Body of pancreas (tissue), 4 donors: ENCODE data around the gene PRKD3.

Experiments
- POLR2A ChIP-seq, 3 donors: fragments of 450-650 bp; IDR thresholded peaks; one replicate each; pipeline ENCODE4 v1.6.1; 2016; ENCODE audit warnings: antibody characterized with exemption in 3 of 3, mild to moderate bottlenecking in 2 of 3
- TF ChIP-seq, protein P1 (sequence below), 7 experiments: fragments of 450-650 bp in 4 of 7; fragments of 200-600 bp in 3 of 7; sonication (generic) in 3 of 7; IDR thresholded peaks; one replicate each; pipeline ENCODE4 v1.5.1; 2016 to 2019; ENCODE audit warnings: antibody characterized with exemption in 7 of 7

DNA sequence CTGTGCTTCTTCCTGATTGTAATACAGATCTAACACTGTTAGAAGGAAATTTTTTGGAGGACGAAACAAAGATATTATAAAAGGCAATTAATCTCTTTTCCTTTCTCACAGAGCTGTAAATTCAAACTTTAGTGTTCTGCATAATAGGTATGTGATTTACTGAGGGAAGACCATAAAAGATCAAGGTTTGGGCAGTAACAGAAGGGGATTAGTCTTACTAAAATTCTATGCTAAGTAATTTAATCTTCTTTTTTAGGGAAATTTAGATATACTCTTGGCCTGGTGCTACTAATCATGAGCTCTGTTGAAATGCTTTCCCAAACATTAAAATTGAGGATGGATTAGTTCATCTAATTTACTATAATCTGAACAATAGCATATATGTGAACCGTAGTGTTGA, 11.0 kb upstream of the PRKD3 start:
- TF ChIP-seq POLR2A (IDR thresholded peaks at IDR 0.05), result no peak
- TF ChIP-seq, protein P1, sequence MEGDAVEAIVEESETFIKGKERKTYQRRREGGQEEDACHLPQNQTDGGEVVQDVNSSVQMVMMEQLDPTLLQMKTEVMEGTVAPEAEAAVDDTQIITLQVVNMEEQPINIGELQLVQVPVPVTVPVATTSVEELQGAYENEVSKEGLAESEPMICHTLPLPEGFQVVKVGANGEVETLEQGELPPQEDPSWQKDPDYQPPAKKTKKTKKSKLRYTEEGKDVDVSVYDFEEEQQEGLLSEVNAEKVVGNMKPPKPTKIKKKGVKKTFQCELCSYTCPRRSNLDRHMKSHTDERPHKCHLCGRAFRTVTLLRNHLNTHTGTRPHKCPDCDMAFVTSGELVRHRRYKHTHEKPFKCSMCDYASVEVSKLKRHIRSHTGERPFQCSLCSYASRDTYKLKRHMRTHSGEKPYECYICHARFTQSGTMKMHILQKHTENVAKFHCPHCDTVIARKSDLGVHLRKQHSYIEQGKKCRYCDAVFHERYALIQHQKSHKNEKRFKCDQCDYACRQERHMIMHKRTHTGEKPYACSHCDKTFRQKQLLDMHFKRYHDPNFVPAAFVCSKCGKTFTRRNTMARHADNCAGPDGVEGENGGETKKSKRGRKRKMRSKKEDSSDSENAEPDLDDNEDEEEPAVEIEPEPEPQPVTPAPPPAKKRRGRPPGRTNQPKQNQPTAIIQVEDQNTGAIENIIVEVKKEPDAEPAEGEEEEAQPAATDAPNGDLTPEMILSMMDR (IDR thresholded peaks at IDR 0.05), result no peak
